Peyer's patch (tissue), 4 donors: ENCODE measurements around the gene CYTL1. TPM values are rescaled to one million over a fixed set of nuclear protein-coding genes. Genes with fewer than 3 reads are reported as not detected.

ENCODE experiments used
- DNase-seq, 3 donors: peaks; one replicate each; pipeline ENCODE4 v3.0.0-alpha.2; 2017 to 2019
- H3K27ac ChIP-seq, 4 donors: fragments of 200-600 bp; sonication (generic); one replicate each; pipeline ENCODE4 v1.5.1; 2016 to 2019
- H3K27me3 ChIP-seq, 2 donors: fragments of 200-600 bp; sonication (generic); one replicate each; pipeline ENCODE4 v1.5.1; 2019
- H3K36me3 ChIP-seq, 3 donors: fragments of 200-600 bp; sonication (generic); one replicate each; pipeline ENCODE4 v1.5.1; 2016 to 2019
- H3K4me1 ChIP-seq, 4 donors: fragments of 200-600 bp; sonication (generic); one replicate each; pipeline ENCODE4 v1.5.1; 2016 to 2019
- H3K4me3 ChIP-seq, 4 donors: fragments of 200-600 bp; sonication (generic); 1 replicate in 3 of 4; 2 replicates in 1 of 4; pipeline ENCODE4 v1.5.1; 2016 to 2019; ENCODE audit warnings: mild to moderate bottlenecking in 1 of 4
- H3K9me3 ChIP-seq, 4 donors: fragments of 200-600 bp; sonication (generic); one replicate each; pipeline ENCODE4 v1.5.1; 2016 to 2019; ENCODE audit warnings: mild to moderate bottlenecking in 1 of 4
- CTCF ChIP-seq, 6 experiments: fragments of 450-650 bp in 4 of 6; fragments of 200-600 bp in 2 of 6; sonication (generic) in 1 of 6; IDR thresholded peaks; one replicate each; pipeline ENCODE4 v1.5.1; 2017 to 2019; ENCODE audit warnings: antibody characterized with exemption in 6 of 6, mild to moderate bottlenecking in 3 of 6, moderate library complexity in 1 of 6
- POLR2A ChIP-seq, 2 donors: fragments of 450-650 bp; IDR thresholded peaks; one replicate each; pipeline ENCODE4 v1.5.1; 2017; ENCODE audit warnings: antibody characterized with exemption in 2 of 2, mild to moderate bottlenecking in 2 of 2, moderate library complexity in 2 of 2
- total RNA-seq, 4 donors: library from RNA; depleted of rRNA; stranded (reverse); fragments of >200 nt; gene quantifications; one replicate each; pipeline ENCODE4 v1.1.0, GENCODE V29; 2016

Gene CYTL1
- total RNA-seq, 4 donors from 2014 or later = 5.8 TPM; not detected in 3

- Histone ChIP-seq H3K27me3 (no peaks in the 10 kb centered on the region), H3K27ac (peak overlapping the region in 1 of 4 donors; percentile 35), H3K9me3 (no peaks in the 10 kb centered on the region), H3K4me3 (no peak overlapping the region), H3K4me1 (peaks cover 0 to 3% (median under 1%) of the 10 kb centered on the region in 4 donors), H3K36me3 (no peaks in the 10 kb centered on the region)
- TF ChIP-seq CTCF (IDR thresholded peaks at IDR 0.05) (no peak), POLR2A (IDR thresholded peaks at IDR 0.05) (no peak)
- DNase-seq = no peak
Measured at GRCh38 chr4:4990329-4990728, 28.9 kb downstream of the CYTL1 start.

- no peak for DNase-seq
- no peak for TF ChIP-seq POLR2A (IDR thresholded peaks at IDR 0.05)
- no peak for TF ChIP-seq CTCF (IDR thresholded peaks at IDR 0.05)
- H3K27ac ChIP-seq = no peak overlapping the region
- H3K4me1 ChIP-seq = no peaks in the 10 kb centered on the region
- no peaks in the 10 kb centered on the region for H3K27me3 ChIP-seq
- no peaks in the 10 kb centered on the region for H3K36me3 ChIP-seq
- no peaks in the 10 kb centered on the region for H3K9me3 ChIP-seq
- H3K4me3 ChIP-seq = no peak overlapping the region
Measured at GRCh38 chr4:4989083-4989622, 30.1 kb downstream of the CYTL1 start.

GRCh38 chr4:4987656-4988055 is 31.6 kb downstream of the CYTL1 start:
- no peaks in the 10 kb centered on the region for H3K9me3 ChIP-seq
- H3K4me3 ChIP-seq = no peak overlapping the region
- TF ChIP-seq CTCF (IDR thresholded peaks at IDR 0.05) (no peak), POLR2A (IDR thresholded peaks at IDR 0.05) (no peak)
- no peak for DNase-seq
- H3K4me1 ChIP-seq = no peaks in the 10 kb centered on the region
- no peak overlapping the region for H3K27ac ChIP-seq
- H3K36me3 ChIP-seq = no peaks in the 10 kb centered on the region
- no peaks in the 10 kb centered on the region for H3K27me3 ChIP-seq

GRCh38 chr4:4986841-4987240 is 32.4 kb downstream of the CYTL1 start:
- DNase-seq = no peak
- no peaks in the 10 kb centered on the region for H3K27me3 ChIP-seq
- no peaks in the 10 kb centered on the region for H3K4me1 ChIP-seq
- H3K9me3 ChIP-seq = no peaks in the 10 kb centered on the region
- H3K36me3 ChIP-seq = no peaks in the 10 kb centered on the region
- no peak for TF ChIP-seq CTCF (IDR thresholded peaks at IDR 0.05)
- TF ChIP-seq POLR2A (IDR thresholded peaks at IDR 0.05) = no peak
- H3K27ac ChIP-seq = no peak overlapping the region
- H3K4me3 ChIP-seq = no peak overlapping the region

GRCh38 chr4:4985844-4986243 is 33.4 kb downstream of the CYTL1 start:
- Histone ChIP-seq H3K36me3 (no peaks in the 10 kb centered on the region), H3K4me1 (no peaks in the 10 kb centered on the region), H3K27ac (no peak overlapping the region), H3K9me3 (no peaks in the 10 kb centered on the region), H3K4me3 (no peak overlapping the region), H3K27me3 (no peaks in the 10 kb centered on the region)
- DNase-seq = no peak
- TF ChIP-seq CTCF (IDR thresholded peaks at IDR 0.05) (no peak), POLR2A (IDR thresholded peaks at IDR 0.05) (no peak)

GRCh38 chr4:4985036-4985435 is 34.2 kb downstream of the CYTL1 start:
- Histone ChIP-seq H3K9me3 (no peaks in the 10 kb centered on the region), H3K4me1 (no peaks in the 10 kb centered on the region), H3K4me3 (no peak overlapping the region), H3K27ac (no peak overlapping the region), H3K36me3 (no peaks in the 10 kb centered on the region), H3K27me3 (no peaks in the 10 kb centered on the region)
- TF ChIP-seq POLR2A (IDR thresholded peaks at IDR 0.05) = no peak
- no peak for TF ChIP-seq CTCF (IDR thresholded peaks at IDR 0.05)
- no peak for DNase-seq
